Measurements from ENCODE around the gene MEMO1.

Gene MEMO1

DNA sequence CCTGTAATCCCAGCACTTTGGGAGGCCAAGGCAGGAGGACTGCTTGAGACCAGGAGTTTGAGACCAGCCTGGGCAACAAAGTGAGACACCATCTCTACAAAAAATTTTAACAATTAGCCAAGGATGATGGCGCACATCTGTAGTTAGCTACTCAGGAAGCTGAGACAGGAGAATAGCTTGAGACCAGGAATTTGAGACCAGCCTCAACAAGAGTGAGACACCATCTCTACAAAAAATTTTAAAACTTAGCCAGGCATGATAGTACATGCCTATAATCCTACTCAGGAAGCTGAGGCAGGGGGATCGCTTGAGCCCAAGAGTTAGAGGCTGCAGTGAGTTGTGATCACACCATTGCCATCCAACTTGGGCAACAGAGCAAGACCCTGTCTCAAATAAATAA, 7.0 kb downstream of the MEMO1 start:
- intact Hi-C loops (cut with DNase I), result no loop called here
- no peak for DNase-seq

DNA sequence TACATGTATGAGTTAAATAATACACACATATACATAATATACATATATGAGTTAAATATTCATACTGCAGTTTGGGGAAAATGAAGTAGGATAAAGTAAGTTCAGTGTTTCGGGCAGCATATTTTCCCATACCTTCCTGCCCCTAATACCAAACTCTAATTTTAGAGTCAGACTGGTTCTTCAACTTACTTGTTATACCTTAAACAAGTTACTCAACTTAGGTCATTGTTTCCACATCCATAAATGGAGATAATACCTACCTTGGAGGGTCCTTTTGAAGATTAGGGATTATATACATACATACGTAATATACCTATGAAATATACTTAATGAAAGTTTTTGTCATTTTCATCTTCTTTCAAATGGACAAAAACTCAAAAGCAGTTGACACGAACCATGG, 8.4 kb downstream of the MEMO1 start:
- DNase-seq, result no peak
- intact Hi-C loops (cut with DNase I), result no loop called here

DNA sequence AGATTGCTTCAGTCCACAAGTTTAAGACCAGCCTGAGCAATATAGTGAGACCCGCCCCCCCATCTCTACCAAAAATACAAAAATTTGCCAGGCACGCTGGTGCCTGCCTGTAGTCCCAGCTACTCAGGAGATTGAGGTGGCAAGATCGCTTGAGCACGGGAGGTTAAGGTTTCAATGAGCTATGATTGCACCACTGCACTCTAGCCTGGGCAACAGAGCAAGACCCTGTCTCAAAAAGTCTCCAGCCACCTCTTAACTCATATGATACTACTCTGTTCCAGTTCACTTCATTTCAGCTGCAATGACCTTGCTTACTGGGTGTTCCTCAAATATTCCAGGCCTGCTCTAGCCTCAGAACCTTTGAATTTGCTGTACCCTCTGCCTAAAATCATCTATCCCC, 11.4 kb downstream of the MEMO1 start:
- DNase-seq, result no peak
- intact Hi-C loops (cut with DNase I), result no loop called here

DNA sequence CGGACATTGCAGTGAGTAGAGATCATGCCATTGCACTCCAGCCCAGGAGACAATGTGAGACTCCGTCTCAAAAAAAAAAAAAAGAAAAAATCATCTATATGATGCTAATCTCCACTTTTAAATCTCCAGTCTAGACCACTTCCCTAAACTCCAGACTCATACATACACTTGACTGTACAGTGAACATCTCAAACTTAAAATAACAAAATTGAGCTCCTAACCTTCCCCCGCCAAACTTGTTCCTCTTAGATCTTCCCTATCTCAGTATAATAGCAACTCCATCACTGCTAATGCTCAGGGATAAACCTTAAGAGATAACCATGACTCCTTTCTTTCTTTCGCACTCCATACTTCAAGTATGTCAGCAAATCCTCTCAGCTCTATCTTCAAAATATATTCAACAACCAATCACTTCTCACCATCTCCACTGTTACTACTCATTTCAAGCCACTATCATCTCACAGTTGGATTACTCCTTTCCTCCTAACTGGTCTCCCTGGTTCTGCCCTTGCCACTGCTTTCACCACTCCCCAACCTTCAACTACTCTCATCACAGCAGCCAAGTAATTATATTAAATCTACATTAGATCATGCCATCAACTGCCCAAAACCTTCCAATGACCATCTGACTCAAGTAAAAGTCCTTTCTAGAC, 12.0 kb downstream of the MEMO1 start:
- intact Hi-C loops (cut with DNase I), result no loop called here
- DNase-seq, result no peak

DNA sequence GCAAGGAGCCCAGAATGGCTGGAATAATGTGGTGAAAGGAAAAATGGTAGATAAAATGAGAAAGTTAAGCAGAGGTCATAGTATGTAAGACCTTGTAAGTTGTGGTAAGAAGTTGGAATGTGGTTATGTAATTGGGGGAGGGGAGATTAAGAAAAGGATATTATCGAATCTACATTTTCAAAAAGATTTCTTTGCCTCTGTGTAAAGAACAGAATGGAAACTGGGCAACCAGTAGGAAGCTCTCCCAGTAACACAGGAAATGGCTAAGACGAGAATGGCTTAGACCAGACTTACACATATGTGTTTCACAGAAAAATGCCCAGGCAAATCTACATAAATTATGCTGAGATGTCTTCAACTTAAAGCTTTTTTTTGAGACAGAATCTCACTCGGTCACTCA, 13.2 kb downstream of the MEMO1 start:
- intact Hi-C loops (cut with DNase I), result no loop called here

DNA sequence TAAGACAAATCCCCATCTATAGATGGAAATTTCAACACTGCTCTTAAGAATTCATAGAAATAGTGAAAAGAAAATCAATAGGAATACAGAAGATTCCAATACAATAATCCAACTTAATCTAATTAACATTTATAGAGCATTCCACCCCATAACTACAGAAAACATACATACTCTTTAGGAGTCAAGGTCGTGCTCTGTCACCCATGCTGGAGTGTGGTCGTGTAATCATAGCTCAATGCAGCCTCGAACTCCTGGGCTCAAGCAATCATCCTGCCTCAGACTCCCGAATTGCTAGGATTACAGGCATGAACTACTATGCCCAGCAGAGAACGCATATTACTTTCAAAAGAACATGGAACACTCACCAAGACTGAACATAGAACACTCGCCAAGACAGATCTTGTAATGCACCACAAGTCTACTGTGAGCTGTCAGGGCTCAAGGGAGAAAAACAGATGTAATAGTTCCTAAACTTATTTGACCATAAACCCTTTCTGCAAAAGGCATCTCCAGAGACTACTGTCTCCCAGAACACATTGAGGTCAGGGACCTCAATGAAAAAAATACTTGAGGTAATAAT, 14.1 kb downstream of the MEMO1 start:
- DNase-seq, result no peak
- intact Hi-C loops (cut with DNase I), result no loop called here

More for the DNA sequence above, 13.2 kb downstream of the MEMO1 start:
- DNase-seq, result no peak

DNA sequence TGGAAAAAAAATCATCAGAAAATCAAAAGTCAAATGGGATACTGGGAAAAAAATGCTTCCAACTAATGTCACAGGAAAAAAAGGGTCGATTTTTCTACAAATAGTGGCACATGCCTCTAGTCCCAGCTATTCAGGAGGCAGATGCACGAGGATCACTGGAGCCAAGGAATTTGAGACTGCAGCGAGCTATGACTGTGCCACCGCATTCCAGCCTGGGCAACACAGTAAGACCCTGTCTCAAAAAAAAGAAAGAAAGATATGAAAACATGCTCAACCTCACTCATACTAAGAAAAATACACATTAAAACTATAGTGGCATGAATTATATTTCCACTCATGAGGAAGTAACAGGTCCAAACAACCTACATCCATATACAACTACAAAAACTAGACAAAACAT, 17.9 kb downstream of the MEMO1 start:
- DNase-seq, result no peak
- intact Hi-C loops (cut with DNase I), result no loop called here

DNA sequence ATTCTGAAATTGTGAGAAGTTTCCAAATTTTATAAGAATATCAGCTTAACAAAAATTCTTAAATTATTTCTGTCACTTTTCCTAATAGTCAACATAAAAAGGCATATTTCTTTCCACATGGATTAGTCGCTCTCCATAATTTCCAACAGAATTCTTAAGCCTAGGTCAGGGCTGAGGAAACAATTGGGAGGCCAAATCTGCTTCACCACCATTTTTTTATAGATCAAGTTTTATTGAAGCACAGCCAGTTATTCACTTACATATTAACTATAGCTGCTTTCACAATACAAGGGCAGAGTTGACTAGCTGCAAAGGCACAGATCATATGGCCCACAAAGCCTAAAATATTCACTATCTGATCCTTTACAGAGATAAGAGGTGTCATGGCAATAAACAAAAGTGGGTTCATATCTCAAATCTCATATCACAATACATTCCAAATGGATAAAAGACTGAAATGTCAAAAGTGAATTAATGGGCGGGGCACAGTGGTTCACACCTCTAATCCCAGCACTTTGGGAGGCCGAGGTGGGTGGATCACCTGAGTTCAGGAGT, 18.7 kb downstream of the MEMO1 start:
- intact Hi-C loops (cut with DNase I), result no loop called here
- no peak for DNase-seq

DNA sequence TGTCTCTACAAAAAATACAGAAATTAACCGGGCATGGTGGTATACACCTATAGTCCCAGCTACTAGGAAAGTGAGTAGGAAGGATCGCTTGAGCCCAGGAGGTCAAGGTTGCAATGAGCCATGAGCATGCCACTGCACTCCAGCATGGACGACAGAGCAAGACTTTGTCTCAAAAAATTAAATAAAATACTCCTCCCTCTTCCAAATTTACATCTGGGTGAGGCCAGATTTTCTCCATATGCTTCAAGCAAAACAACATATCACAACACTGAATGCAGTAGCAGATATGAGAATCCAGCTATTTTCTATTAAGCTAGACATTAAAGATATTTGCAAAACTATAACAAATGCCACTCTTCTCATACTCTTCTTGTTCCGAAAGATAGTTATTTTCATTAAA, 20.9 kb downstream of the MEMO1 start:
- DNase-seq, result no peak
- intact Hi-C loops (cut with DNase I), result no loop called here

DNA sequence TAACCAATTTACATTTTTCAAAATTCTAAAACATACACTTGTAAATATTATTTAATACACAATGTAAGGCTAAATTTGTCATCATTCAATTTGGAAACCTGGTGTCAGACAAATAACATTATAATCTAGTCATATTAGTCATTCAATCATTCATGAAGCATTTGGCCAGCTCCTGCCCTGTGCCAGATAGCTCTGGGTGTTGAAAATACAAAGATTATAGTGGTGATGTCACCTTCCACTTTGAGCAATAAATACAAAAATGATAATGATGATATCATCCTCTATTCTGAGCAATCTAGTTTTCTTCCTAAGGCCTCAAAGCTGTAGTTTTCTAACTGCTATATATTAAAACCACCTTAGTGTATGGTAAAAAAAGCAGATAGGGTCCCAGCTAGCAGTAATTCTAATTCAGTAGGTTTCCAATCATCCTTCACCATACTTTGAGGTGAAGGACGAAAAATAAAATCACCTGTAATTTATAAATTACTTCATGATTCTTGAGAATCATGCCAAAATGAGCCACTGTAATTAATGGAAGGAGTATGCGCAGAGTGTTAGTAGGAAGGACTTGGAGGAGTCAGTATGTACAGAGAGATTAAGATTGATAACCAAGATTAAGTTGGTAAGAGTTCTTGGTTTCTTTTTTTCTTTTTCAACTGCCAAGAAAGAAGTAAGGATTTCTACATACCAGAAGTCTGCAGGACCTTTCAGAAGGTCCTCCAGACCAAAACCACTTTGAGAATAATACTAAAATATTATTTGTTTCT, 23.2 kb downstream of the MEMO1 start:
- no peak for DNase-seq
- intact Hi-C loops (cut with DNase I), result no loop called here

DNA sequence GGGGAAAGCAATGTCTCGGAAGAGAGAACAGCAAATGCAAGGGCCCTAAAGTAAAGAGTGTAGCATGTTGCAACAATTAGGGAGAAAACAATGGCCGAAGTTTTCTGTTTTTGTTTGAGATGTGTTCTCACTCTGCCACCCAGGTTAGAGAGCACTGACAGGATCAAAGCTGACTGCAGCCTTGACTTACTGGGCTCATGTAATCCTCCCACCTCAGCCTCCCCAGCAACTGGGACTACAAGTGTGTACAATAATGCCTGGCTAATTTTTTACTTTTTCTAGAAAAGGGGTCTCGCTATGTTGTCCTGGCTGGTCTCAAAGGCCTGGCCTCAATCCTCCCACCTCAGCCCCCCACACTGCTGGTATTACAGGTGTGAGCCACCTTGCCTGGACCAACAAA, 23.9 kb downstream of the MEMO1 start:
- no peak for DNase-seq
- intact Hi-C loops (cut with DNase I), result no loop called here

DNA sequence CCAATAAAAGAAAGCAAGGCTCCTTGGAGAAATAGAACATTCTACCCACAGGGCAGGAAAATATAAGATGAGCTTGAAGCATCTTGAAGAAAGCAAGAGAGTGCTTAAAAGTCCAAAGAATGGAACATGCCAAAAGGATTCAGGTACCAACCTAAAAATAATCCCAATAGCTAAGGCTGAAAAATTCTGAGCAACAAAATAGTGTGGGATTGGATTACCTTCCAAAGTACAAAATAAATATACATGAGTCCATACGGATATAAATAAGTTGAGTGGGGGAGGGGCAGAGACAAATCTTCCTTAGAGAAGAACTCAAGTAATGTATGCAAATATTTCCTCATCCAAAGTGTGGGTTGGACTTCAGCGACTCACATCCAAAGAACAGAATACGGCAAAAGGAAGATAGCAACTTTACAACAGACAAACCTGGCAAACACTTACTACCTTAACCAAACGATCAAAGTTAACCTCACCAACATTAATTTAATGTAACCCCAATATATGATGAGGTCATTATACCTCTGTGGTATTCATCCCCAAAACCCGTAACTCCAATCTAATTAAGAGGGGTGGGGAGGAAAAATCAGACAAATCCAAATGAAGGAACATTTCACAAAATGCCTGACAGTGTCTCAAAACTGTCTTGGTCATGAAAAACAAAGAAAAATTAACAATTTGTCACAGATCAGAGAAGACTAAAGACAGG, 26.9 kb downstream of the MEMO1 start:
- no peak for DNase-seq
- intact Hi-C loops (cut with DNase I), result no loop called here

DNA sequence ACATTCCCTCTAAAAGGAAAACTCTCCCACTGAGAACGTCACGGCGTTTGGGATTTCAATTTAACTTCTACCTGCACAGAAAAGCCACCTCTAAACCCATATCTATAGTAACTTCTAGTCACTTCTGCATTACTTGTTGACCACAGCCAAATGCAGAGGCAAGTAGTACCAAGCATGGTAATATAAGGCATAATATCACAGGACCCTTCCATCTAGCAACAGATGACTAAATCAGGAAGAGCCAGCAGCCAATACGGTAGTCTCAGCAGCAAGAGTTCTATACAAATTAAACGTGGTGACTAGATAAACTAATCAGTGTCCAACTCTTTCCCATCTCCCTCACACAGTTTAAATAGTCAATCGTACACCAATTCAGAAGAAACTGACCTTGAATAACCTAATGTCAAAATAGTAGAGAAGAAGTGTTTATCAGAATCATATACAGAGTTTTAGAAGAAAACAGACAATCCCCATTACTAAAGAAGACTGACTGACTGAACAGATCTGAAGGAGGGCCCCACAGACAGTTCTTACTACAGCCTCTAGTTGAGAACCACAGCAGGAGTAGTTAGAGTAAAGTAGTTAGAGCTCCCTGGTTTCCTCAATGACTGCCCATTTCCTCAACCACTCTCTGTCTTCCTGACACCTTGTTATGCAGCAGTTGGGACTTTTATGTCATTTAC, 30.0 kb downstream of the MEMO1 start:
- DNase-seq, result no peak
- intact Hi-C loops (cut with DNase I), result no loop called here

DNA sequence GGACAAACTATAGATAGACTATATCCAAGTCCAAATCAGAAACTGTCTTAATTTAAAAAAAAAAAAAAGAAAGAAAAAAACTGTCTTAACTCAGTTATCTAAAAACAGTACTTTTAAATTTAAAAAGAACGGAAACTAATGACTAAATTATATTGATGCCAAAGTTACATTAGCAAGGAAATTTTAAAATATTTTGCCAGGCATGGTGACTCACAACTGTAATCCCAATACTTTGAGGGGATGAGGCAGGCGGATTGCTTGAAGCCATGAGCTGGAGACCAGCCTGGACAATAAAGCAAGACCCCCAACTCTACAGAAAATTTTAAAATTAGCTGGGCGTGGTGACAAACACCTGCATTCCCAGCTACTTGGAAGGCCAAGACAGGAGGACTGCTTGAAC, 30.9 kb downstream of the MEMO1 start:
- intact Hi-C loops (cut with DNase I), result no loop called here

DNA sequence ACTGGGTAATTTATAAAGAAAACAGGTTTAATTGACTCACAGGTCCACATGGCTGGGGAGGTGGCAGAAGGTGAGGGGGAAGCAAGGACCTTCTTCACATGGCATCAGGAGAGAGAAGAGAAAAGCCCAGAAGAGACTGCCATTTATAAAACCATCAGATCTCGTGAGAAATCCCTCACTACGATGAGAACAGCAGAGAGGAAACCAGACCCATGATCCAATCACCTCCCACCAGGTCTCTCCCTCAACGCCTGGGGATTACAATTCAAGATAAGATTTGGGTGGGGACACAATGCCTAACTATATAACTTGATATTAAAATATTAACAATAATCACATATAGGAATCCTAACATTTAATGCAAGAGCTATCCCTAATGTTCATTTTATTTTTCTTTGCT, 31.8 kb downstream of the MEMO1 start:
- no peak for DNase-seq
- intact Hi-C loops (cut with DNase I), result no loop called here

More for the DNA sequence above, 30.9 kb downstream of the MEMO1 start:
- DNase-seq, result no peak

DNA sequence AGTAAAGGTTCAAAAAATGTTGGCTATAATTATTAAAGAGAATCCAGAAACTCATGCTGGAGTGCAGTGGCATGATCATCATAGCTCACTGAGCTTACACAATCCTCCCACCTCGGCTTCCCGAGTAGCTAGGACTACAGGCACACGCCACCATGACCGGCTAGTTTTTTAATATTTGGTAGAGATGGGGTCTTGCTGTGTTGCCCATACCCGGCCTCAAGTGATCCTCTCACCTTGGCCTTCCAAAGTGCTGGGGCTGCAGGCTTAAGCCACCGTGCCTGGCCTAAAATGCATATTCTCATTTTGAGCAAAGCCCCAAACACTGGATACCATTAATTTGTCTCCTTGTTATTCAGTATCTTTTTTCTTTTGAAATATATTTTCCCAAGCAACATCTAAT, 32.4 kb downstream of the MEMO1 start:
- intact Hi-C loops (cut with DNase I), result no loop called here
- no peak for DNase-seq

DNA sequence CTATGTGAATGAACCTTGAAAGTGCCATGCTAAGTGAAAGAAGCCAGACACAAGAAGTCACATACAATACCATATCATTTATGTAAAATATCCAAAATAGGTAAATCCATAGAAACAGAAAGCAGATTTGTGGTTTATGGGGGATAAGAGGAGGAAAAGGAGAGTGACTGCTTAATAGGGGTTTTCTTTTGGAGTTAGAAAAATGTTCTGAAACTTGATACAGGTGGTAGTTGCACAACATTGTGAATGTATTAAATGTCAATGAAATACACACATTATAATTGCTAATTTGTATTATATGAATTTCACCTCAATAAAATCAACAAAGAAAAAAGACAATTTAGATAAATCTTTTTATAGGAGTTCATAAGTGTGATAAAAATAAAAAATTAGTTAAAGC, 37.1 kb downstream of the MEMO1 start:
- DNase-seq, result no peak
- intact Hi-C loops (cut with DNase I), result no loop called here

DNA sequence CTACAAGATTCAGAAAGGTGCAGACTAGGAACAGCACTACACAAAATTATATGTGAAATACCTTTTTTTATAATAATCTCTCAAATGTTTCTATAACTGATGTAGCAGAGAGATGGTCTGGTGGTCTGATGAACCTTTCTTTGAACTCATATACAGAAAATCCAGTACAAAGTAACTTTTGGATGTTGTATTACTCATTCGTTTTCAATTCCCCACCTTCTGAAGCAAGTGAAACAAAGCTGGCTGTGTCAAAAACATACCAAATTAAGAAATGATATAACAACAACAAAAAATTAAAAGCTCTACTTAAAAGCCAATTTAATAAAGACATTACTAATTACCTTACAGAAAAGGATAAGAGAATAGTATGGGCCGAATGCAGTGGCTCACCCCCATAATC, 38.7 kb downstream of the MEMO1 start:
- intact Hi-C loops (cut with DNase I), result no loop called here

DNA sequence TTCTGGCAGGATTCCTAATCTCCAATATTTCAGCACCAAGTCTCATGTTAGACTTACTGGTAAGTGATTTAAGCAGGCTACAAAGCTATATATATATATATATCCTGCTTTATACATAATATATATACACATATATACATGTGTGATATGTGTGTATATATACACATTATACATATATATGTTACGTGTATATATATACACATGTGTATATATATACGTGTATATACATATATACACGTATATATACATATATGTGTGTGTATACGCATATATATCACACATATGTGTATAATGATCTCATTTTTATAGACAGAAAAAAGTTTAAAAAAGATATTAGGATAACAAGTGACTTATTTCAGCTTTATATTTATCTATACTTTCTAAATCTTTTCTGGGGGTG, 41.6 kb downstream of the MEMO1 start:
- DNase-seq, result no peak
- intact Hi-C loops (cut with DNase I), result no loop called here

More for the DNA sequence above, 38.7 kb downstream of the MEMO1 start:
- DNase-seq, result no peak
